ENCODE data around the gene CPLX3. TPM values are rescaled to one million over a fixed set of nuclear protein-coding genes. Genes with fewer than 3 reads are reported as not detected.

CPLX3 gene
- polyA plus RNA-seq, 4 donors: 1.1 TPM; not detected in 3

DNA sequence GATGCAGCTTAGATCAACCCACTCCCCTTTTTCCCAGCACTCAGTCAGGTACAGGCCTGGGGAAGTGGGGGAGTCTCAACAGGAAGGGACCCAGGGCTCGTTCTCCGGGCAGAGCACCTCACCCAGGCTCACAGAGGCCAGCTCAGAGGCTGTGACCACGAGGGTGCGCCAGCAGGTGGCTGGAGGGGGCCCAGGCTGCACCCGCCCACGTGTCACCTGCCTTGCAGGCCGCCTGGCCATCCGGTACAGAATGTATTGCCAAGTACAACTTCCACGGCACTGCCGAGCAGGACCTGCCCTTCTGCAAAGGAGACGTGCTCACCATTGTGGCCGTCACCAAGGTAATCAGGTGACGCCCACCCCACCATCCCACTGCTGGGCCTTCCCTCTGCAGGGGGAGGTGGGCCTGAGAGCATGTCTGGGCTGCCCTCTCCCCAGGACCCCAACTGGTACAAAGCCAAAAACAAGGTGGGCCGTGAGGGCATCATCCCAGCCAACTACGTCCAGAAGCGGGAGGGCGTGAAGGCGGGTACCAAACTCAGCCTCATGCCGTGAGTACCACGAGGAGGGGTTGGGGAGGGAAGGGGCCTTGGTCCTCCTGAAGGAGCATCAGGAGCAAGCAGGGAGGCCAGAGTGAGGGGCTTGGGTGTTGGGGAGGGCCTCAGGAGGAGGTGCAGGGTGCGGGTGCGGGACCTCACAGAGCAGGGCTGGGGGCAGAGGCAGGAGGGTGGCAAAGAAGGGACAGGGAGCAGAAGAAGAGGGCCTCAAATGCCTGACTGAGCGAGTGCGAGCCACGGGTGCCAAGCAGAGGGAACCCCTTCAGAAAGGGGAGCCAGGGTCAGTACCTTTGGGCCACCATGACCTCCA is 27.8 kb upstream of the CPLX3 start:
- Histone ChIP-seq H3K4me1 (ENCODE audit: control insufficient read depth in 3 of 3, insufficient read depth in 2 of 3, low read depth in 1 of 3, low read length in 2 of 3) (peaks cover 2 to 35% (median 4%) of the 10 kb centered on the region in 3 donors), H3K27me3 (ENCODE audit: control insufficient read depth in 3 of 3, insufficient read depth in 3 of 3, low read length in 3 of 3) (no peaks in the 10 kb centered on the region), H3K27ac (ENCODE audit: low read depth in 1 of 3, low read length in 2 of 3) (peak overlapping the region in 2 of 3 donors; percentile 60 to 73), H3K4me3 (ENCODE audit: low read depth in 1 of 3, low read length in 3 of 3) (no peak overlapping the region), H3K9me3 (ENCODE audit: control insufficient read depth in 2 of 2, insufficient read depth in 1 of 2, low read depth in 1 of 2, low read length in 1 of 2) (no peaks in the 10 kb centered on the region), H3K36me3 (ENCODE audit: control insufficient read depth in 3 of 3, insufficient read depth in 2 of 3, low read depth in 1 of 3, low read length in 3 of 3) (peaks cover 4 to 87% (median 12%) of the 10 kb centered on the region in 3 donors)
- DNase-seq: peak in 1 of 2 donors; percentile 53
- WGBS, 3 donors: 46 to 65% (median 56%) methylated on average over 24 to 25 of the region's 25 CpGs
- FAIRE-seq: no peak

DNA sequence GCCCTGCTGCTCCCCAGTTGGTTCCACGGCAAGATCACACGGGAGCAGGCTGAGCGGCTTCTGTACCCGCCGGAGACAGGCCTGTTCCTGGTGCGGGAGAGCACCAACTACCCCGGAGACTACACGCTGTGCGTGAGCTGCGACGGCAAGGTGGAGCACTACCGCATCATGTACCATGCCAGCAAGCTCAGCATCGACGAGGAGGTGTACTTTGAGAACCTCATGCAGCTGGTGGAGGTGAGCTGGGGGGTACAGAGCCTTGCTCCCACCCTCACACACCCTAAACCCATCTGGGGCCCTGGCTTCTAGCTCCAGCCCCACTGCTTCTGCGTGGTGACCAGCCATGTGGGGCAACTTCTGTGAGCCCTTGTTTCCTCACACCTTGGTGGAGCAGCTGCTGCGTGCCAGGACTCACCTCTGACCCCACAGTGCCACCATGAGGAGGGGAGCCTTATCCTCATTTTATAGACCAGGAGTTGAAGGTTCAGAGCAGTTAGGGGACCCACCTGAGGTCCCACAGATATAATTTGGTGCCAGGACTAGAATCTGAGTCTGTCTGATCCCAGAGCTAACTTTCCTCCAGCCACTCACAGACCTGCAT is 27.1 kb upstream of the CPLX3 start:
- Histone ChIP-seq H3K36me3 (ENCODE audit: control insufficient read depth in 3 of 3, insufficient read depth in 2 of 3, low read depth in 1 of 3, low read length in 3 of 3) (peaks cover 4 to 91% (median 13%) of the 10 kb centered on the region in 3 donors), H3K4me1 (ENCODE audit: control insufficient read depth in 3 of 3, insufficient read depth in 2 of 3, low read depth in 1 of 3, low read length in 2 of 3) (peaks cover 2 to 32% (median 4%) of the 10 kb centered on the region in 3 donors), H3K27ac (ENCODE audit: low read depth in 1 of 3, low read length in 2 of 3) (peak overlapping the region; percentile 26 to 73 (median 60)), H3K9me3 (ENCODE audit: control insufficient read depth in 2 of 2, insufficient read depth in 1 of 2, low read depth in 1 of 2, low read length in 1 of 2) (no peaks in the 10 kb centered on the region), H3K27me3 (ENCODE audit: control insufficient read depth in 3 of 3, insufficient read depth in 3 of 3, low read length in 3 of 3) (no peaks in the 10 kb centered on the region), H3K4me3 (ENCODE audit: low read depth in 1 of 3, low read length in 3 of 3) (no peak overlapping the region)
- FAIRE-seq (no peak), DNase-seq (peak in 1 of 2 donors; percentile 41)
- WGBS, 3 donors: 67 to 83% (median 70%) methylated on average over 16 of the region's 16 CpGs

DNA sequence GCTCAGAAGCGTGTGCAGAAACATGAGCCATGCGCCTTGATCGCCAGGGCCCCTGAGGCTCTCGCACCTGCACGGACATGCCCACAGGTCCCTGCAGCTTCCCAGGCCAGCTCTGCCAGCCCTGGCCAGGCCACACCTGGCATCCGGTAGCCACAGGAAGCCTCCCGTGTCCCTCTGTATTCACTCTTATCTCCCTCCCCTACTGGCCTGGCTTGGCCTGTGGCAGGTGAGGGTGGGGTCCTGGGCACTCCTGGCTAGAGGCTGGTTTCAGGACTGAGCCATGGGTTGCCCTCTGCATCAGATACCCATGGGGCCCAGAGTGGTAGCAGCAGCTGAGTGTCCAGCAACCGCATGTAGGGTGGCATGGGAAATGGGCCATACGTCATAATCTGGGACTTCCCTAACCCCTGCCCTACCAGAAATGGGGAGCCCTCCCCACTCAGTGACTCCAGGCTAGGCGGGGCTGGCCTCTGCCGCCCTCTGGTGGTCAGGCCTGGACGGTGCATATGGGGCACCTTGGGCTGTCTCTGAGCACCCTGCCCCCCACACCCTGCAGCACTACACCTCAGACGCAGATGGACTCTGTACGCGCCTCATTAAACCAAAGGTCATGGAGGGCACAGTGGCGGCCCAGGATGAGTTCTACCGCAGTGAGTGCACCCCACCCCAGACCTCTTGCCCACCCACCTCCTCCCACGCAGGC is 26.4 kb upstream of the CPLX3 start:
- Histone ChIP-seq H3K27ac (ENCODE audit: low read depth in 1 of 3, low read length in 2 of 3) (peak overlapping the region; percentile 26 to 73 (median 60)), H3K4me3 (ENCODE audit: low read depth in 1 of 3, low read length in 3 of 3) (no peak overlapping the region), H3K9me3 (ENCODE audit: control insufficient read depth in 2 of 2, insufficient read depth in 1 of 2, low read depth in 1 of 2, low read length in 1 of 2) (no peaks in the 10 kb centered on the region), H3K36me3 (ENCODE audit: control insufficient read depth in 3 of 3, insufficient read depth in 2 of 3, low read depth in 1 of 3, low read length in 3 of 3) (peaks cover 4 to 90% (median 13%) of the 10 kb centered on the region in 3 donors), H3K4me1 (ENCODE audit: control insufficient read depth in 3 of 3, insufficient read depth in 2 of 3, low read depth in 1 of 3, low read length in 2 of 3) (peaks cover 2 to 26% (median 4%) of the 10 kb centered on the region in 3 donors), H3K27me3 (ENCODE audit: control insufficient read depth in 3 of 3, insufficient read depth in 3 of 3, low read length in 3 of 3) (no peaks in the 10 kb centered on the region)
- 12 to 38% (median 20%) methylated on average over 18 of the region's 18 CpGs for WGBS, 3 donors
- no peak for FAIRE-seq
- peak; percentile 93 to 94 for DNase-seq

DNA sequence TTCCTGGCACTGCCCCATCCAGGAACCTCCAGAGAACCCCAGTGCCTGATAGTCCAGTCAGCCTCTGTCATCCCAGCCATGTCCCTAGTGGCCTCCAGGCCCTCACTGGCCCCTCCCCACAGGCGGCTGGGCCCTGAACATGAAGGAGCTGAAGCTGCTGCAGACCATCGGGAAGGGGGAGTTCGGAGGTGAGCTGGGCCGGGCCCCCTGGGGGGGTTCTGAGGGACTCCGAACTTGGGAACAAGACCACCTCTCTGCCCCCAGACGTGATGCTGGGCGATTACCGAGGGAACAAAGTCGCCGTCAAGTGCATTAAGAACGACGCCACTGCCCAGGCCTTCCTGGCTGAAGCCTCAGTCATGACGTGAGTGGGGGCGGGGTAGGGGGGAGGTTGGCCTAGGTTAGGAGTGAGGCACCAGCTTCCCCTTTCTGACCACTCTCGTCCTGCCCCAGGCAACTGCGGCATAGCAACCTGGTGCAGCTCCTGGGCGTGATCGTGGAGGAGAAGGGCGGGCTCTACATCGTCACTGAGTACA is 25.8 kb upstream of the CPLX3 start:
- FAIRE-seq (no peak), DNase-seq (no peak)
- Histone ChIP-seq H3K36me3 (ENCODE audit: control insufficient read depth in 3 of 3, insufficient read depth in 2 of 3, low read depth in 1 of 3, low read length in 3 of 3) (peaks cover 4 to 89% (median 13%) of the 10 kb centered on the region in 3 donors), H3K27ac (ENCODE audit: low read depth in 1 of 3, low read length in 2 of 3) (peak overlapping the region in 2 of 3 donors; percentile 27 to 42), H3K9me3 (ENCODE audit: control insufficient read depth in 2 of 2, insufficient read depth in 1 of 2, low read depth in 1 of 2, low read length in 1 of 2) (no peaks in the 10 kb centered on the region), H3K27me3 (ENCODE audit: control insufficient read depth in 3 of 3, insufficient read depth in 3 of 3, low read length in 3 of 3) (no peaks in the 10 kb centered on the region), H3K4me3 (ENCODE audit: low read depth in 1 of 3, low read length in 3 of 3) (no peak overlapping the region), H3K4me1 (ENCODE audit: control insufficient read depth in 3 of 3, insufficient read depth in 2 of 3, low read depth in 1 of 3, low read length in 2 of 3) (peaks cover 0 to 26% (median 1%) of the 10 kb centered on the region in 3 donors)
- WGBS, 3 donors: 70 to 78% (median 71%) methylated on average over 20 of the region's 20 CpGs

DNA sequence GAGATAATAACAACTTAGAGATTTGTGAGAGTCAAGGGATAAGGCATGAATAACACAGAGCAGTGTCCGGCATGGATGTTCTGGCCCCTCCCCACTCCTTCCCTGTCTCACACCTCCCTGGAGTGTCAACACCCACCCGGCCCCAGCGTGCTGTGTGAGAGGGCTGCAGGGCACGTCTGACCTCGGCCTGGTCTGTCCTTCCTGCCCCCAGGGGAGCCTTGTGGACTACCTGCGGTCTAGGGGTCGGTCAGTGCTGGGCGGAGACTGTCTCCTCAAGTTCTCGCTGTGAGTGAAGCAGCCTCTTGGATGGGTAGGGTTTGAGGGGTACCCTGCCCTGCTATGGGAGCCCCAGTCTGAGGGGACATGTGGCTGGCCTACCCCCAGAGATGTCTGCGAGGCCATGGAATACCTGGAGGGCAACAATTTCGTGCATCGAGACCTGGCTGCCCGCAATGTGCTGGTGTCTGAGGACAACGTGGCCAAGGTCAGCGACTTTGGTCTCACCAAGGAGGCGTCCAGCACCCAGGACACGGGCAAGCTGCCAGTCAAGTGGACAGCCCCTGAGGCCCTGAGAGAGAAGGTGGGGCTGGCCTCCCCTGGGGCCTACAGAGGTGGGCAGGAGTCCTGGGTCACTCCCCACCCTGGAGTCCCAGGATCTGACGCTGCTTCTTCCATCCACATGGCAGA is 25.0 kb upstream of the CPLX3 start:
- DNase-seq: no peak
- H3K4me3 ChIP-seq (ENCODE audit: low read depth in 1 of 3, low read length in 3 of 3): no peak overlapping the region
- 86% methylated on average over 18 of the region's 18 CpGs for WGBS, 3 donors
- H3K27ac ChIP-seq (ENCODE audit: low read depth in 1 of 3, low read length in 2 of 3): no peak overlapping the region
- peaks cover 0 to 26% (median 1%) of the 10 kb centered on the region in 3 donors for H3K4me1 ChIP-seq (ENCODE audit: control insufficient read depth in 3 of 3, insufficient read depth in 2 of 3, low read depth in 1 of 3, low read length in 2 of 3)
- H3K27me3 ChIP-seq (ENCODE audit: control insufficient read depth in 3 of 3, insufficient read depth in 3 of 3, low read length in 3 of 3): no peaks in the 10 kb centered on the region
- peaks cover 4 to 82% (median 13%) of the 10 kb centered on the region in 3 donors for H3K36me3 ChIP-seq (ENCODE audit: control insufficient read depth in 3 of 3, insufficient read depth in 2 of 3, low read depth in 1 of 3, low read length in 3 of 3)
- no peak for FAIRE-seq
- H3K9me3 ChIP-seq (ENCODE audit: control insufficient read depth in 2 of 2, insufficient read depth in 1 of 2, low read depth in 1 of 2, low read length in 1 of 2): no peaks in the 10 kb centered on the region

DNA sequence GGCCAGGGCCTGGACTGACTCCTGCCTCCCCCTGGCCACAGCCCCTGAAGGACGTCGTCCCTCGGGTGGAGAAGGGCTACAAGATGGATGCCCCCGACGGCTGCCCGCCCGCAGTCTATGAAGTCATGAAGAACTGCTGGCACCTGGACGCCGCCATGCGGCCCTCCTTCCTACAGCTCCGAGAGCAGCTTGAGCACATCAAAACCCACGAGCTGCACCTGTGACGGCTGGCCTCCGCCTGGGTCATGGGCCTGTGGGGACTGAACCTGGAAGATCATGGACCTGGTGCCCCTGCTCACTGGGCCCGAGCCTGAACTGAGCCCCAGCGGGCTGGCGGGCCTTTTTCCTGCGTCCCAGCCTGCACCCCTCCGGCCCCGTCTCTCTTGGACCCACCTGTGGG is 24.1 kb upstream of the CPLX3 start:
- no peak for DNase-seq
- H3K36me3 ChIP-seq (ENCODE audit: control insufficient read depth in 3 of 3, insufficient read depth in 2 of 3, low read depth in 1 of 3, low read length in 3 of 3): peaks cover 4 to 77% (median 13%) of the 10 kb centered on the region in 3 donors

DNA sequence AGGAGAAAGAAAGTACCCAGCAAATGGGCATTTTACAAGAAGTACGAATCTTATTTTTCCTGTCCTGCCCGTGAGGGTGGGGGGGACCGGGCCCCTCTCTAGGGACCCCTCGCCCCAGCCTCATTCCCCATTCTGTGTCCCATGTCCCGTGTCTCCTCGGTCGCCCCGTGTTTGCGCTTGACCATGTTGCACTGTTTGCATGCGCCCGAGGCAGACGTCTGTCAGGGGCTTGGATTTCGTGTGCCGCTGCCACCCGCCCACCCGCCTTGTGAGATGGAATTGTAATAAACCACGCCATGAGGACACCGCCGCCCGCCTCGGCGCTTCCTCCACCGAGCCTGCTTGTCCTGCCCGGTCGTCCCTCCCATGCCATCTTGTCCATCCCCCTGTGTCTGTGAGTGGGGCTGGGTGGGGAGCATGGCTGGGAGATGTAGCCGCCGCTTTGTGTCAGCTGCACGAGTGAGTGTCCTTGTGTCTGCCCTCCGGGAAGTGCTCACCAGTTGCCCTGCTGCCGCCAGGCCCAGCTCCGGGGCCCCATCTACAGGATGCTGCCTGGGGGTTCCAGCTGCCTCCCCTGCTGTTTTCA is 23.5 kb upstream of the CPLX3 start:
- H3K4me1 ChIP-seq (ENCODE audit: control insufficient read depth in 3 of 3, insufficient read depth in 2 of 3, low read depth in 1 of 3, low read length in 2 of 3): peaks cover 2 to 25% (median 7%) of the 10 kb centered on the region in 3 donors
- H3K4me3 ChIP-seq (ENCODE audit: low read depth in 1 of 3, low read length in 3 of 3): no peak overlapping the region
- H3K27me3 ChIP-seq (ENCODE audit: control insufficient read depth in 3 of 3, insufficient read depth in 3 of 3, low read length in 3 of 3): no peaks in the 10 kb centered on the region
- 86 to 93% (median 92%) methylated on average over 29 to 31 of the region's 31 CpGs for WGBS, 3 donors
- H3K9me3 ChIP-seq (ENCODE audit: control insufficient read depth in 2 of 2, insufficient read depth in 1 of 2, low read depth in 1 of 2, low read length in 1 of 2): no peaks in the 10 kb centered on the region
- DNase-seq (no peak), FAIRE-seq (no peak)
- peaks cover 4 to 72% (median 13%) of the 10 kb centered on the region in 3 donors for H3K36me3 ChIP-seq (ENCODE audit: control insufficient read depth in 3 of 3, insufficient read depth in 2 of 3, low read depth in 1 of 3, low read length in 3 of 3)
- no peak overlapping the region for H3K27ac ChIP-seq (ENCODE audit: low read depth in 1 of 3, low read length in 2 of 3)

More for the DNA sequence above, 24.1 kb upstream of the CPLX3 start:
- Histone ChIP-seq H3K27ac (ENCODE audit: low read depth in 1 of 3, low read length in 2 of 3) (no peak overlapping the region), H3K4me3 (ENCODE audit: low read depth in 1 of 3, low read length in 3 of 3) (no peak overlapping the region), H3K4me1 (ENCODE audit: control insufficient read depth in 3 of 3, insufficient read depth in 2 of 3, low read depth in 1 of 3, low read length in 2 of 3) (peaks cover 2 to 26% (median 5%) of the 10 kb centered on the region in 3 donors), H3K27me3 (ENCODE audit: control insufficient read depth in 3 of 3, insufficient read depth in 3 of 3, low read length in 3 of 3) (no peaks in the 10 kb centered on the region), H3K9me3 (ENCODE audit: control insufficient read depth in 2 of 2, insufficient read depth in 1 of 2, low read depth in 1 of 2, low read length in 1 of 2) (no peaks in the 10 kb centered on the region)
- FAIRE-seq: no peak
- 90 to 95% (median 90%) methylated on average over 20 of the region's 20 CpGs for WGBS, 3 donors

All from small intestine (tissue), 7 donors.